ENCODE data around the gene ZCCHC14. TPM values are rescaled to one million over a fixed set of nuclear protein-coding genes. Genes with fewer than 3 reads are reported as not detected.
A peak's percentile ranks its signal among the peaks of the same experiment; 100 is the strongest.

ZCCHC14 gene
- total RNA-seq, 6 donors from 2014 or later = 17.2 to 35.3 (median 26.3) TPM

- Histone ChIP-seq H3K9me3 (no peaks in the 10 kb centered on the region), H3K4me3 (peak overlapping the region in 2 of 4 donors; percentile 19 to 31), H3K27me3 (no peaks in the 10 kb centered on the region), H3K4me1 (peaks cover 55 to 73% (median 59%) of the 10 kb centered on the region in 4 donors), H3K27ac (peak overlapping the region; percentile 57 to 93 (median 85)), H3K36me3 (peaks cover 0 to 30% (median 21%) of the 10 kb centered on the region in 4 donors)
- ATAC-seq (ENCODE audit: low FRiP score in 2 of 2) (peak; percentile 40 to 90), DNase-seq (peak; percentile 80 to 97)
- WGBS, 2 donors = 14 to 28% methylated on average over 11 of the region's 11 CpGs
- TF ChIP-seq POLR2AphosphoS5 (IDR thresholded peaks at IDR 0.05) (peak in 1 of 2 donors; percentile 65), CTCF (IDR thresholded peaks at IDR 0.05) (peak in 4 of 6 experiments; percentile 24 to 71 (median 63)), EP300 (IDR thresholded peaks at IDR 0.05) (no peak), POLR2A (IDR thresholded peaks at IDR 0.05) (peak in 2 of 4 donors; percentile 34 to 63)
Observed at GRCh38 chr16:87461466-87461991, 31.3 kb downstream of the ZCCHC14 start.

GRCh38 chr16:87460936-87461335, 31.9 kb downstream of the ZCCHC14 start:
- H3K36me3 ChIP-seq = peaks cover 0 to 30% (median 21%) of the 10 kb centered on the region in 4 donors
- DNase-seq (no peak), ATAC-seq (ENCODE audit: low FRiP score in 2 of 2) (no peak)
- H3K27me3 ChIP-seq = no peaks in the 10 kb centered on the region
- 63 to 77% methylated on average over 8 to 10 of the region's 10 CpGs for WGBS, 2 donors
- peaks cover 49 to 67% (median 53%) of the 10 kb centered on the region in 4 donors for H3K4me1 ChIP-seq
- peak overlapping the region in 3 of 4 donors; percentile 25 to 93 (median 93) for H3K27ac ChIP-seq
- TF ChIP-seq EP300 (IDR thresholded peaks at IDR 0.05) (no peak), POLR2AphosphoS5 (IDR thresholded peaks at IDR 0.05) (no peak), POLR2A (IDR thresholded peaks at IDR 0.05) (no peak), CTCF (IDR thresholded peaks at IDR 0.05) (no peak)
- H3K4me3 ChIP-seq = no peak overlapping the region
- no peaks in the 10 kb centered on the region for H3K9me3 ChIP-seq

- H3K4me1 ChIP-seq = peaks cover 38 to 56% (median 42%) of the 10 kb centered on the region in 4 donors
- peak overlapping the region in 1 of 4 donors; percentile 93 for H3K27ac ChIP-seq
- DNase-seq (no peak), ATAC-seq (ENCODE audit: low FRiP score in 2 of 2) (no peak)
- peaks cover 0 to 38% (median 24%) of the 10 kb centered on the region in 4 donors for H3K36me3 ChIP-seq
- TF ChIP-seq CTCF (IDR thresholded peaks at IDR 0.05) (no peak), POLR2A (IDR thresholded peaks at IDR 0.05) (no peak), EP300 (IDR thresholded peaks at IDR 0.05) (no peak), POLR2AphosphoS5 (IDR thresholded peaks at IDR 0.05) (no peak)
- H3K9me3 ChIP-seq = no peaks in the 10 kb centered on the region
- no peaks in the 10 kb centered on the region for H3K27me3 ChIP-seq
- 86 to 91% methylated on average over 9 of the region's 9 CpGs for WGBS, 2 donors
- H3K4me3 ChIP-seq = no peak overlapping the region
Observed at GRCh38 chr16:87459833-87460232, 33.0 kb downstream of the ZCCHC14 start.

- H3K36me3 ChIP-seq = peaks cover 0 to 43% (median 25%) of the 10 kb centered on the region in 4 donors
- H3K4me3 ChIP-seq = no peak overlapping the region
- 96 to 98% methylated on average over 15 of the region's 15 CpGs for WGBS, 2 donors
- TF ChIP-seq POLR2A (IDR thresholded peaks at IDR 0.05) = no peak
- TF ChIP-seq POLR2AphosphoS5 (IDR thresholded peaks at IDR 0.05) = no peak
- TF ChIP-seq EP300 (IDR thresholded peaks at IDR 0.05) = no peak
- no peak for TF ChIP-seq CTCF (IDR thresholded peaks at IDR 0.05)
- no peaks in the 10 kb centered on the region for H3K9me3 ChIP-seq
- DNase-seq (peak in 1 of 2 donors; percentile 52), ATAC-seq (ENCODE audit: low FRiP score in 2 of 2) (no peak)
- H3K27me3 ChIP-seq = no peaks in the 10 kb centered on the region
- peak overlapping the region in 2 of 4 donors; percentile 32 to 52 for H3K27ac ChIP-seq
- H3K4me1 ChIP-seq = peaks cover 30 to 48% (median 34%) of the 10 kb centered on the region in 4 donors
Observed at GRCh38 chr16:87459027-87459426, 33.8 kb downstream of the ZCCHC14 start.

All from upper lobe of left lung (tissue), 6 donors.